ENCODE data around the gene SRSF8.

DNA sequence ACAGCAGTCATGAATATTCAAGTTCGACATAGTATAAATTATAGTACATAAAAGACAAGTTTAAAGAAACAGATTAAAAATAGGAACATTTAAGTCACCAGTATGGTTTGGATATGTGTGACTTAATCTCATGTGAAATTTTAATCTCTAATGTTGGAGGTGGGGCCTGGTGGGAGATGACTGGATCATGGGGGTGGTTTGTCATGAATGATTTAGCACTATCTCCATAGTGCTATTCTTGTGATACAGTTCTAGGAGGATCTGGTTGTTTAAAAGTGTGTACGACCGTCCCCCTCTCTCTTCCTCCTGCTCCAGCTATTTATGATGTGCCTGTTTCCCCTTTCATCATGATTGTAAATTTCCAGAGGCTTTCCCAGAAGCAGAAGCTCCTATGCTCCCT is 38.4 kb upstream of the SRSF8 start:
- TF ChIP-seq POLR2AphosphoS5 (IDR thresholded peaks at IDR 0.05; ENCODE audit: low read depth, low read length) = no peak
- TF ChIP-seq POLR2A (IDR thresholded peaks at IDR 0.05; ENCODE audit: low read depth, low read length) = no peak
- no peak for TF ChIP-seq TAF1 (IDR thresholded peaks at IDR 0.05; ENCODE audit: low read depth, low read length)
- TF ChIP-seq SPI1 (IDR thresholded peaks at IDR 0.05; ENCODE audit: low read depth, low read length) = no peak
- TF ChIP-seq POU2F2 (IDR thresholded peaks at IDR 0.05; ENCODE audit: low read depth, low read length) = no peak
- TF ChIP-seq PAX5 (IDR thresholded peaks at IDR 0.05; ENCODE audit: insufficient read depth, low read length, severe bottlenecking) = no peak

Measured in GM12891 (cell line).